GM15510 (cell line): ENCODE results near the gene SYCE3.

Source experiments
- POLR2A ChIP-seq: IDR thresholded peaks from 3 replicates; pipeline ENCODE4 v1.6.1; 2011; ENCODE audit warnings: borderline replicate concordance; ENCODE audit not compliant: insufficient read length; ENCODE audit errors: extremely low read depth

The SYCE3 gene

GRCh38 chr22:50523806-50524675 lies 38.7 kb downstream of the SYCE3 start:
- no peak for TF ChIP-seq POLR2A

DNA sequence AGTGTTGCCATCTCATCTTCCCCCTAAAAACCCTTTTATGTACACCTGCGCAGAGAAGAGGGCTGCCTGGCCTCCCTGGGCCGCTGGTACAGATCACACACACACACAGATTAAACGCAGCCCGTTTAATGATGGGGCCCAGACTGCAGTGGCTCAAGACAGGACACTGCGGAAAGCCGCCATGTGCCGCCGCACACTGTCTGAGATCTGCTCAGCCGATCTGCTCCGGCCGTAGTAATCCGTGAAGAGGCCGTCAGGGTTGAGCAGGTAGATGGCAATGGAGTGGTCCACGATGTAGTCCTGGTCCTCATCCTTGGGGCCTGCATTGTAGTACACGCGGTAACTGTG lies 39.3 kb downstream of the SYCE3 start:
- TF ChIP-seq POLR2A: no peak

DNA sequence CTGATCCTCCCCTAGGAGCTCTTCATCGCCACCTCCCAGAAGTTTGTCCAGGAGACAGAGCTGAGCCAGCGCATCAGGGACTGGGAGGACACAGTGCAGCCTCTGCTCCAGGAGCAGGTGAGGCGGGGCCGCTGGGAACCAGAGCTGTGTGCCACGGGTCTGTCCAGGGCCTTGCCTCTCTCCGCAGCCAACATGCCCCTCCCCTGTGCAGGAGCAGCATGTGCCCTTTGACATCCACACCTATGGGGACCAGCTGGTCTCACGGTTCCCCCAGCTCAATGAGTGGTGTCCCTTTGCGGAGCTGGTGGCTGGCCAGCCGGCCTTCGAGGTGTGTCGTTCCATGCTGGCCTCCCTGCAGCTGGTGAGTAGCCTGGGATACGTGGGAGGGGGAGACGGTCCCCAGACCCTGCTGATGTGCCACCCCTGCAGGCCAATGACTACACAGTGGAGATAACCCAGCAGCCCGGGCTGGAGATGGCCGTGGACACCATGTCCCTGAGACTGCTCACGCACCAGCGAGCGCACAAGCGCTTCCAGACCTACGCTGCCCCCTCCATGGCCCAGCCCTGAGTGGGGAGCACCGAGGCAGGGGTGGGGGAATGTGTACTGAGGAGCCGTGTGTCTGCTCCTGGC lies 39.8 kb downstream of the SYCE3 start:
- TF ChIP-seq POLR2A: no peak

- no peak for TF ChIP-seq POLR2A
Measured at GRCh38 chr22:50522208-50522805, 40.4 kb downstream of the SYCE3 start.

GRCh38 chr22:50521710-50522109 lies 41.0 kb downstream of the SYCE3 start:
- TF ChIP-seq POLR2A: no peak

- TF ChIP-seq POLR2A: no peak
Measured at GRCh38 chr22:50520826-50521453, 41.8 kb downstream of the SYCE3 start.

GRCh38 chr22:50519151-50519550 lies 43.6 kb downstream of the SYCE3 start:
- no peak for TF ChIP-seq POLR2A

DNA sequence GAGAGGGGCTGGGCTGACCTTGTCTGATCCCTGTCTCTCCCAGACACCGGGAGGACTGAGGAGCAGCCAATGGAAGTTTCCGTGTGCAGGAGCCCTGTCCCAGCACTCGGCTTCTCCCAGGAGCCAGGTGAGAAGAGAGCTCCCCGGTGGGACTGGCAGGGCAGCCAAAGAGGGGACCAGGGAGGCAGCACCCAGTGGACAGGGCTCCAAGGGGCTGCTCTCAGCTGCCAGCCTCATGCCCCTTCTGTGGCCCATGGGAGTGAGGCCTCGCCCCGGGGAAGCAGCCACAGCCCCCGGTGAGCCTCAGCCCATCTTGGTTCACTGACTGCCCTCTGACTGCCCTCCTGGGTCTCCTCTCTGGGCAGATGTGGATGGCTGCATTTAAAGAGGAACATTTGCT lies 44.1 kb downstream of the SYCE3 start:
- no peak for TF ChIP-seq POLR2A

DNA sequence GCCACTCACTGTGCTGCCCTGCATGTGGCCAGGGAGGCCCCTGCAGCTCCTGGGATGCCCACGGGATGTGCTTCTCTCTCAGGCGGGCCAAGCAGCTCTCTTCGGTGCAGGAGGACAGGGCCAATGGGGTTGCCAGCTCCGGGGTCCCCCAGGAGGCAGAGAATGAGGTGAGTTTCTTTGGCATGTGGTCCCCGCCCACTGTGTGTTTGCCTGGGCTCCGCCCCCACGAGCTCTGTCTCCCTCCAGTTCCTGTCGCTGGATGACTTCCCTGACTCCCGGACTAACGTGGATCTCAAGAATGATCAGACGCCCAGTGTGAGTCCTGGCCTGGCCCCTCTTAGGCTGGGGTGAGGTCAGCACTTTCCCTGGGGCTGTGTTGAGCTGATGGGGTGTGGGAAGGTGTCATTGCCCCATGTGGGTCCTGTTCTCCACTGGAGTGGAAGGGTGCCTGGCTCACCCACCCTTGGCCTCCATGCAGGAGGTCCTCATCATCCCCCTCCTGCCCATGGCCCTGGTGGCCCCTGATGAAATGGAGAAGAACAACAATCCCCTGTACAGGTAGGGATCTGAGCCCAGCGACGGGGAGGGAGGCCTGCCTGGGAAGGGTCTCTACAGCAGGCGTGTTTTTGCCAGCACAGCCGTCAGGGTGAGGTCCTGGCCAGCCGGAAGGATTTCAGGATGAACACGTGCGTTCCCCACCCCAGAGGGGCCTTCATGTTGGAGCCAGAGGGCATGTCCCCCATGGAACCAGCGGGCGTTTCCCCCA lies 45.0 kb downstream of the SYCE3 start:
- no peak for TF ChIP-seq POLR2A

GRCh38 chr22:50516891-50517290 lies 45.8 kb downstream of the SYCE3 start:
- no peak for TF ChIP-seq POLR2A

DNA sequence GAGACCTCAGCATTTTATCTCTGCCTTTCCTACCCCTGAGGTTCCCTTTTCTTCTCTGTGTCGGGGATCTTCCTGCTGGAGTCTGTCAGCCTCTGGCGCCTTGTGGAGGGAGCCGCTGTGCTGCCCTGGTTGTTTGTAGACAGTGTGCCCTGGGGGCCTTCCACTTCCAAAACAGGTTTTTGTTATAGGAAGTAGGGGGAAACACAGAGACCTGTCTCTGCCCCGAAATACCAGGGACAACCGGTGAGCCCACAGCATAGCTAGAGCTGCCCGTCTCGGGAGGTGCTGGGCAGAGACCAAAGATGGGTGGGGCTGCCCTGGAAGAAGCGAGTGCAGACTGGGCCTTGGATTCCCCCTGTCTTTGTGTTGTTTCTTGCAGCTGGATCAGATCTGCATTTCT lies 46.7 kb downstream of the SYCE3 start:
- no peak for TF ChIP-seq POLR2A

DNA sequence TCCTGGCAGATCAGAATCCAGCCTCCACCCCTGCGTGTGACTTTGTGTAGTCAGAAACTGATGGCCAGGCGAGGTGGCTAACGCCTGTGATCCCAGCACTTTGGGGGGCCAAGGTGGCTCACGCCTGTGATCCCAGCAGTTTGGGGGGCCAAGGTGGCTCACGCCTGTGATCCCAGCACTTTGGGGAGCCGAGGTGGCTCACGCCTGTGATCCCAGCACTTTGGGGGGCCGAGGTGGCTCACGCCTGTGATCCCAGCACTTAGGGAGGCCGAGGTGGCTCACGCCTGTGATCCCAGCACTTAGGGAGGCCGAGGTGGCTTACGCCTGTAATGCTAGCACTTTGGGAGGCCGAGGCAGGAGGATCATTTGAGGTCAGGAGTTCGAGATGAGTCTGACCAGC lies 49.5 kb downstream of the SYCE3 start:
- TF ChIP-seq POLR2A: no peak

DNA sequence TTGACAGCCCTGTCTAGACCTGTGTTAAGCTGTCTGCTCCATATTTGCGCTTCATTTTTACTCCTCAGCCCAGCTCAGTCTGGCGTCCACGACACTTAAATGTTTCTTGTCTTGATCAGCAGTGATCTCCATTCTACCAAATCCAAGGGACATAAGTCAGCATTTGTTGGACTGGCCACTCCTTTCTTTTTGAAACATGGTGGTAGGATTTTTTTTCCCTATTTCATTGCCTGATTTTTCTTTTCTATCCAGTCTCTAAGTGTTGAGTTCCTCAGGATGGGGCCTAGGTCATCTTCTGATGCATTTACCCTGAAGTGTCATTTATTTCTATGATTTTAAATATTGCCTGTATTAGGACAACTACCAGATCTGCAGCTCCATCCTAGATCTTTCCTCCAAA lies 53.8 kb downstream of the SYCE3 start:
- no peak for TF ChIP-seq POLR2A

DNA sequence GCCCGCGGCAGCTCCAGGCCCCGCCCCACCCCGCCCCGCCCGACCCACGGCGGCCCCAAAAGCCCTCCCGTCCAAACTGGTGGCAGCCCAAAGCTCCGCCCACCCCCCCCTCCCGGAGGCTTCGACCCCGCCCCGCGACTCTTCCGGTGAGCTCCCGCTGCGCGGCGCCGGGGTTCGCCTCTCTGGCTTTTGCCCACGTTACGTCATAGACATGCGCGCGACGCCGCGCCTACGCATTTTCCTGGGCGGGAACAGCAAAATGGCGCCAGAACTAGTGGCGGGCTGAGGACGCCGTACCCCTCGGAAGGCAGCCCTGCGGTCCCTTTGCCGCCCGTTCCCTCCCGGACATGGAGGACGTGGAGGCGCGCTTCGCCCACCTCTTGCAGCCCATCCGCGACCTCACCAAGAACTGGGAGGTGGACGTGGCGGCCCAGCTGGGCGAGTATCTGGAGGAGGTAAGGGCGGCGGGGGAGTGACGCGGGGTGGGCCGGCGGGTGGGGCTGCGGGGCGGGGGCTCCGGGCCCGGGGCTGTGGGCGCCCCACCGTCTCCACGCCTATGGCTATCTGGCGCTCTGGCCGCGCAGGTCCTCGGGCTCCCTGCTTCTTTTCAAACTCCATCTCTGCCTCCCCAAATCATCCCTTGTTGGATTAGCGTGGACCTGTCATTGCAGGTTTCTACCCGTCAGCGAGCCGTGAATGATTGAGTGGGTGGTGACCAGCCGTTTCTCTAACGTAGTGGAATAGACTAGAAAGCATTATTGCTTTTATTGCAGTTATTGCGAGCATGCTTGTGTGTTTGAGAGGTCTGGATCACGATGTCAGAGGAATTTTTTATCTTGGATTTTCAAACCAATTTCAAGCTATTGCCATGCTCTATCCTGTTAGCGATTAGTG lies 54.5 kb downstream of the SYCE3 start, which contains the start of gene NCAPH2:
TSS of gene NCAPH2 (plus strand) at position 234 of the 894 bp plus-strand sequence. CDS start at position 348, 114 bp downstream.
- TF ChIP-seq POLR2A: peak; percentile 88

- peak; percentile 72 for TF ChIP-seq POLR2A
Measured at GRCh38 chr22:50507421-50507990, 55.2 kb downstream of the SYCE3 start, which contains the start of gene LMF2. Gene LMF2, minus strand, starts transcription at chr22:50507702. Its CDS starts 27 bp downstream, at chr22:50507675.
